ENCODE measurements around the gene EEF1G. TPM values are rescaled to one million over a fixed set of nuclear protein-coding genes. Genes with fewer than 3 reads are reported as not detected.
A peak's percentile ranks its signal among the peaks of the same experiment; 100 is the strongest.

EEF1G gene
- total and polyA plus RNA-seq, 2 of the 13 experiments (the other 11 are each of a cell fraction or from before 2014, with no cell fraction given) = 1,787 to 2,144 TPM

DNA sequence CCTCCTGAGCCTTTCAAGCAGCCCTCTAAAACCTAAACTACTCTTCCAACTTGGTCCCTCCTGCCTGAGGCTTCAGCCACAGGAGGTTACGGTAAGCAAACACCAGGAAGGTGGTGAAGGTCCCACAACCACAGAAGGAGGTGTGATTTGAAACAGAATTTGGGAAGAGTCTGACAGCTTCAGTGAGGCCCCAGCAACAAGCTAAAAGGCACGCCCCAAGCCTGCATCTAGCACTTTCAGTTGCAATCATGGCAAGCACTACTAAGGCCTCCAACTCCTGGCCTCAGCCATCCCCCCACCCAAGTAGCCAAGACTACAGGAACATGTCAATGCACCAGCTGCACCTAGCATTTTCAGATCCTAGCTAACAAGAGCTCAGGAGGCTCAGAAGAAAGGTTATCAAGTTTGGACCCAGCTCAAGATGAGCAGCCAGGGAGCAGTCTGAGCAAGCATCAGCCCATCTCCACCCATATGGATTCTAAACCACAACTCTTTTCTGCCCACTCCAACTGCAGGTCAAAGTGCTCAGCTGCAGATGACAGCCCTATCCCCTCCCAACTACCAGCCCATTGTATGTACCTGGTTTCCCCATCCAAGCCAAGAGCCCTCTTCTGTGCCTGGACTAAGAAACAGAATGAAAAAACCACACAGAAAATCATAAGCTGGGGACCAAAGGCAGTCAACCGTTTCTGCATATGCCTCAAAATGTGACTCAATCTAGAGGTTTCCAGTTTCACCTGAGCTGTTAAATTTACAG, 16.6 kb downstream of the EEF1G start (continued):
- 0 out of 2 replicates have a peak, but pooled peaks have one; percentile 30 for TF ChIP-seq NRL (CRISPR knock-in tag; IDR thresholded peaks at IDR 0.05; ENCODE audit: borderline replicate concordance)
- TF ChIP-seq, protein P1, sequence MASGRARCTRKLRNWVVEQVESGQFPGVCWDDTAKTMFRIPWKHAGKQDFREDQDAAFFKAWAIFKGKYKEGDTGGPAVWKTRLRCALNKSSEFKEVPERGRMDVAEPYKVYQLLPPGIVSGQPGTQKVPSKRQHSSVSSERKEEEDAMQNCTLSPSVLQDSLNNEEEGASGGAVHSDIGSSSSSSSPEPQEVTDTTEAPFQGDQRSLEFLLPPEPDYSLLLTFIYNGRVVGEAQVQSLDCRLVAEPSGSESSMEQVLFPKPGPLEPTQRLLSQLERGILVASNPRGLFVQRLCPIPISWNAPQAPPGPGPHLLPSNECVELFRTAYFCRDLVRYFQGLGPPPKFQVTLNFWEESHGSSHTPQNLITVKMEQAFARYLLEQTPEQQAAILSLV (CRISPR knock-in tag; IDR thresholded peaks at IDR 0.05; ENCODE audit: borderline replicate concordance) = no peak
- no peak for TF ChIP-seq ZXDC (CRISPR knock-in tag; IDR thresholded peaks at IDR 0.05)
- TF ChIP-seq, protein P2, sequence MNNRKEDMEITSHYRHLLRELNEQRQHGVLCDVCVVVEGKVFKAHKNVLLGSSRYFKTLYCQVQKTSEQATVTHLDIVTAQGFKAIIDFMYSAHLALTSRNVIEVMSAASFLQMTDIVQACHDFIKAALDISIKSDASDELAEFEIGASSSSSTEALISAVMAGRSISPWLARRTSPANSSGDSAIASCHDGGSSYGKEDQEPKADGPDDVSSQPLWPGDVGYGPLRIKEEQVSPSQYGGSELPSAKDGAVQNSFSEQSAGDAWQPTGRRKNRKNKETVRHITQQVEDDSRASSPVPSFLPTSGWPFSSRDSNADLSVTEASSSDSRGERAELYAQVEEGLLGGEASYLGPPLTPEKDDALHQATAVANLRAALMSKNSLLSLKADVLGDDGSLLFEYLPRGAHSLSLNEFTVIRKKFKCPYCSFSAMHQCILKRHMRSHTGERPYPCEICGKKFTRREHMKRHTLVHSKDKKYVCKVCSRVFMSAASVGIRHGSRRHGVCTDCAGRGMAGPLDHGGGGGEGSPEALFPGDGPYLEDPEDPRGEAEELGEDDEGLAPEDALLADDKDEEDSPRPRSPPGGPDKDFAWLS (CRISPR knock-in tag; IDR thresholded peaks at IDR 0.05; ENCODE audit: borderline replicate concordance) = no peak
- no peak for TF ChIP-seq HOXA7 (CRISPR knock-in tag; IDR thresholded peaks at IDR 0.05)
- no peak for TF ChIP-seq SIX4 (CRISPR knock-in tag; IDR thresholded peaks at IDR 0.05)
- TF ChIP-seq ZC3H13 (CRISPR knock-in tag; IDR thresholded peaks at IDR 0.05) = no peak
- peak; percentile 62 for TF ChIP-seq RBM22 (optimal IDR thresholded peaks at IDR 0.05; ENCODE audit: low read length)
- TF ChIP-seq ZNF83 (CRISPR knock-in tag; IDR thresholded peaks at IDR 0.05; ENCODE audit: borderline replicate concordance) = no peak
- TF ChIP-seq ZNF329 (CRISPR knock-in tag; IDR thresholded peaks at IDR 0.05; ENCODE audit: low read depth) = no peak
- TF ChIP-seq ZNF431 (CRISPR knock-in tag; IDR thresholded peaks at IDR 0.05; ENCODE audit: borderline replicate concordance, low read depth) = no peak
- no peak for TF ChIP-seq KLF6 (CRISPR knock-in tag; IDR thresholded peaks at IDR 0.05)
- TF ChIP-seq ZNF256 (CRISPR knock-in tag; conservative IDR thresholded peaks at IDR 0.05) = no peak
- TF ChIP-seq, protein P3, sequence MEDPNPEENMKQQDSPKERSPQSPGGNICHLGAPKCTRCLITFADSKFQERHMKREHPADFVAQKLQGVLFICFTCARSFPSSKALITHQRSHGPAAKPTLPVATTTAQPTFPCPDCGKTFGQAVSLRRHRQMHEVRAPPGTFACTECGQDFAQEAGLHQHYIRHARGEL (CRISPR knock-in tag; IDR thresholded peaks at IDR 0.05) = no peak
- TF ChIP-seq, protein P4, sequence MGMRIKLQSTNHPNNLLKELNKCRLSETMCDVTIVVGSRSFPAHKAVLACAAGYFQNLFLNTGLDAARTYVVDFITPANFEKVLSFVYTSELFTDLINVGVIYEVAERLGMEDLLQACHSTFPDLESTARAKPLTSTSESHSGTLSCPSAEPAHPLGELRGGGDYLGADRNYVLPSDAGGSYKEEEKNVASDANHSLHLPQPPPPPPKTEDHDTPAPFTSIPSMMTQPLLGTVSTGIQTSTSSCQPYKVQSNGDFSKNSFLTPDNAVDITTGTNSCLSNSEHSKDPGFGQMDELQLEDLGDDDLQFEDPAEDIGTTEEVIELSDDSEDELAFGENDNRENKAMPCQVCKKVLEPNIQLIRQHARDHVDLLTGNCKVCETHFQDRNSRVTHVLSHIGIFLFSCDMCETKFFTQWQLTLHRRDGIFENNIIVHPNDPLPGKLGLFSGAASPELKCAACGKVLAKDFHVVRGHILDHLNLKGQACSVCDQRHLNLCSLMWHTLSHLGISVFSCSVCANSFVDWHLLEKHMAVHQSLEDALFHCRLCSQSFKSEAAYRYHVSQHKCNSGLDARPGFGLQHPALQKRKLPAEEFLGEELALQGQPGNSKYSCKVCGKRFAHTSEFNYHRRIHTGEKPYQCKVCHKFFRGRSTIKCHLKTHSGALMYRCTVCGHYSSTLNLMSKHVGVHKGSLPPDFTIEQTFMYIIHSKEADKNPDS (CRISPR knock-in tag; IDR thresholded peaks at IDR 0.05) = no peak
- TF ChIP-seq ZNF224 (CRISPR knock-in tag; IDR thresholded peaks at IDR 0.05) = no peak
- TF ChIP-seq HNF4A (CRISPR knock-in tag; IDR thresholded peaks at IDR 0.05) = 0 out of 2 replicates have a peak, but pooled peaks have one; percentile 19
- TF ChIP-seq NCOR1 (IDR thresholded peaks at IDR 0.05; ENCODE audit: borderline replicate concordance, low read length) = no peak
- TF ChIP-seq ARID2 (CRISPR knock-in tag; IDR thresholded peaks at IDR 0.05; ENCODE audit: borderline replicate concordance) = 0 out of 2 replicates have a peak, but pooled peaks have one; percentile 44
- no peak for TF ChIP-seq GTF2F1 (IDR thresholded peaks at IDR 0.05; ENCODE audit: low read length)
- no peak for TF ChIP-seq ELF4 (CRISPR knock-in tag; IDR thresholded peaks at IDR 0.05; ENCODE audit: borderline replicate concordance)
- no peak for TF ChIP-seq SOX5 (CRISPR knock-in tag; IDR thresholded peaks at IDR 0.05; ENCODE audit: borderline replicate concordance)

All from HepG2 (cell line).